OCI-LY3 (cell line): ENCODE measurements around the gene PIK3C2B.

ENCODE experiments used
- H2AFZ ChIP-seq: fragments of 200-600, 300-600 bp; shearing (Covaris generic); 2 replicates; pipeline ENCODE4 v1.6.0; 2014; ENCODE audit warnings: antibody characterized with exemption, low read depth, low read length
- H3K27ac ChIP-seq: fragments of 200-600, 300-600 bp; sonication (generic); 2 replicates; pipeline ENCODE4 v1.5.1; 2014; ENCODE audit warnings: mild to moderate bottlenecking, low read length, moderate library complexity, mixed read lengths
- H3K27me3 ChIP-seq: fragments of 200-600, 300-600 bp; sonication (generic); 2 replicates; pipeline ENCODE4 v1.6.1; 2014; ENCODE audit warnings: low read depth, low read length, mixed read lengths
- H3K36me3 ChIP-seq: fragments of 200-600, 300-600 bp; sonication (generic); replicated peaks from 2 replicates; pipeline ENCODE3; 2014; ENCODE audit warnings: low read depth, low read length, mixed read lengths
- H3K4me1 ChIP-seq: fragments of 300-600, 200-600 bp; sonication (generic); 2 replicates; pipeline ENCODE4 v1.6.1; 2014; ENCODE audit warnings: low read length, mixed read lengths
- H3K4me2 ChIP-seq: fragments of 200-600, 300-600 bp; sonication (generic); 2 replicates; pipeline ENCODE4 v1.6.1; 2014; ENCODE audit warnings: low read length, mixed read lengths
- H3K4me3 ChIP-seq: fragments of 300-600, 200-600 bp; sonication (generic); 2 replicates; pipeline ENCODE4 v1.5.1; 2014; ENCODE audit warnings: antibody characterized with exemption, mild to moderate bottlenecking, low read length, moderate library complexity
- H3K79me2 ChIP-seq: fragments of 300-600, 200-600 bp; shearing (Covaris generic); 2 replicates; pipeline ENCODE4 v1.6.1; 2014; ENCODE audit warnings: mild to moderate bottlenecking, low read length, mixed read lengths
- H3K9ac ChIP-seq: fragments of 300-600, 200-600 bp; shearing (Covaris generic); 2 replicates; pipeline ENCODE4 v1.6.0; 2014; ENCODE audit warnings: mild to moderate bottlenecking, low read length, moderate library complexity
- H3K9me3 ChIP-seq: fragments of 200-600, 300-600 bp; shearing (Covaris generic); 2 replicates; pipeline ENCODE4 v1.6.1; 2014; ENCODE audit warnings: low read length, mixed read lengths; ENCODE audit not compliant: insufficient read depth
- H4K20me1 ChIP-seq: fragments of 200-600, 300-600 bp; sonication (generic); 2 replicates; pipeline ENCODE4 v1.6.1; 2016; ENCODE audit warnings: low read length, mixed read lengths; ENCODE audit not compliant: insufficient read depth
- CTCF ChIP-seq: fragments of 200-600, 300-600 bp; sonication (generic); IDR thresholded peaks from 2 replicates; pipeline ENCODE4 v1.5.1; 2014; ENCODE audit warnings: antibody characterized with exemption, low read length, low read depth
- EZH2phosphoT487 ChIP-seq: fragments of 200-600 bp; shearing (Covaris generic); IDR thresholded peaks from 2 replicates; pipeline ENCODE4 v1.6.1; 2018; ENCODE audit warnings: antibody characterized with exemption, mixed run types, low read depth

PIK3C2B gene, protein sequence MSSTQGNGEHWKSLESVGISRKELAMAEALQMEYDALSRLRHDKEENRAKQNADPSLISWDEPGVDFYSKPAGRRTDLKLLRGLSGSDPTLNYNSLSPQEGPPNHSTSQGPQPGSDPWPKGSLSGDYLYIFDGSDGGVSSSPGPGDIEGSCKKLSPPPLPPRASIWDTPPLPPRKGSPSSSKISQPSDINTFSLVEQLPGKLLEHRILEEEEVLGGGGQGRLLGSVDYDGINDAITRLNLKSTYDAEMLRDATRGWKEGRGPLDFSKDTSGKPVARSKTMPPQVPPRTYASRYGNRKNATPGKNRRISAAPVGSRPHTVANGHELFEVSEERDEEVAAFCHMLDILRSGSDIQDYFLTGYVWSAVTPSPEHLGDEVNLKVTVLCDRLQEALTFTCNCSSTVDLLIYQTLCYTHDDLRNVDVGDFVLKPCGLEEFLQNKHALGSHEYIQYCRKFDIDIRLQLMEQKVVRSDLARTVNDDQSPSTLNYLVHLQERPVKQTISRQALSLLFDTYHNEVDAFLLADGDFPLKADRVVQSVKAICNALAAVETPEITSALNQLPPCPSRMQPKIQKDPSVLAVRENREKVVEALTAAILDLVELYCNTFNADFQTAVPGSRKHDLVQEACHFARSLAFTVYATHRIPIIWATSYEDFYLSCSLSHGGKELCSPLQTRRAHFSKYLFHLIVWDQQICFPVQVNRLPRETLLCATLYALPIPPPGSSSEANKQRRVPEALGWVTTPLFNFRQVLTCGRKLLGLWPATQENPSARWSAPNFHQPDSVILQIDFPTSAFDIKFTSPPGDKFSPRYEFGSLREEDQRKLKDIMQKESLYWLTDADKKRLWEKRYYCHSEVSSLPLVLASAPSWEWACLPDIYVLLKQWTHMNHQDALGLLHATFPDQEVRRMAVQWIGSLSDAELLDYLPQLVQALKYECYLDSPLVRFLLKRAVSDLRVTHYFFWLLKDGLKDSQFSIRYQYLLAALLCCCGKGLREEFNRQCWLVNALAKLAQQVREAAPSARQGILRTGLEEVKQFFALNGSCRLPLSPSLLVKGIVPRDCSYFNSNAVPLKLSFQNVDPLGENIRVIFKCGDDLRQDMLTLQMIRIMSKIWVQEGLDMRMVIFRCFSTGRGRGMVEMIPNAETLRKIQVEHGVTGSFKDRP (N-terminal part only)

DNA sequence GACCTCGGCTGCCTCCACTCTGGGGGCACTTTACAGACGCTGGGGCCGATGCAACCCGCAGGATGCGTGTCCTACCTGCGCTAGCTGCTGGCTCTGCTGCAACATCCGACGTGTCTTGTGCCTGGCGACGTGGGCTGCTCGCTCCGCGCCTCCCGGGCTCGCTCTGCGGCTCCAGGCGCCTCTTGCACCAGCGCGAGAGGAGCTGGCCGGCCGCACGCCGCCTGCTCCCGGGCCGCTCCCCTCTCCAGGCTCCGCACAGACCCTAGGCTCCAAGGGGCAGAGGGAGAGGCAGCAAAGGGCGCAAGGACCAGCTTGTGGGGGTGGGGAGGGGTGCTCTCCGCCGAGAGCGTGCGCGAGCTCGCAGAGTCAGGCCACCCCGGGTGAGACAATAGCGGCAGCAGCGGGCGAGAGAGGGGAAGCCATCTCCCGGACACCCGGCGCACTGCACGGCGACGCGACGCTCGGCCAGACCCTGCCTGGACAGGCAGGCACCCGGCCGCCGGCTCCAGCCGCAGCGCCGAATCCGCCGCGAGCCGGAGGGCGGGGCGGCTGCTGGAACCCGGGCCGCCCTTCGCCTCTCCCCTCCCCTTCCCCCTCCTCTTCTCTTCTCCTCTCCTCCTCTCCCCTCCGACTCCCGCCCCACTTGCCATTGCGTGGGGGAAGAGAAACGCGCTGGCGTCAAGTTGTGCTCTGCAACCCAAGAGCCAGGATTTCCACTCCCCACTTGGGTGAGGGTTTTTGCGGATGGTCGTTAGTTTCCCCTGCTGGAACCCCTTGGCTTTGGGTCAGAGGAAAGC lies at the start of gene PIK3C2B:
Gene PIK3C2B (minus strand): TSS at position 525 of the 797 bp plus-strand sequence. CDS start 25,003 bp downstream, outside the sequence.
- peak within 1 kb of the TSS; percentile 52 for H3K27ac ChIP-seq
- 0 out of 2 replicates have a peak, but pooled peaks cover 2% of the 10 kb centered on the region for H3K27me3 ChIP-seq
- H3K4me1 ChIP-seq, result peaks cover 31% of the 10 kb centered on the region

DNA sequence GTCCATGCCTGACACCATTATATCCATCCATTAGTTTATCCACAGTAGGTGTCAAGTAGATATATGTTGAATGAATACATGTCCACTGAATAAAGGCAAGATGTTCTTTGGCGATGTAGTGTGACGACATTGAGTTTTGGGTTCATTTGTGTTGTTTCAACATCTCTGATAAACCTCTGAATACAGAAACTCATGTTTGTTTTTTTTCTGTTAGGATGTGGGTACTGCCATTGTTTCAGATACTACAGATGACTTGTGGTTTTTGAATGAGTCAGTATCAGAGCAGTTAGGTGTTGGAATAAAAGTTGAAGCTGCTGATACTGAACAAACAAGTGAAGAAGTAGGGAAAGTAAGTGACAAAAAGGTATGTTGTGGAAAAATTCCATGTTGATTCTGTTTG lies 49.7 kb upstream of the PIK3C2B start:
- H3K9ac ChIP-seq, result no peak overlapping the region
- no peak overlapping the region for H3K27ac ChIP-seq
- no peak overlapping the region for H3K4me3 ChIP-seq
- peaks cover 4% of the 10 kb centered on the region; the same call in 1 of the 2 replicates for H3K79me2 ChIP-seq
- no peaks in the 10 kb centered on the region for H3K27me3 ChIP-seq
- TF ChIP-seq EZH2phosphoT487 (no peak), CTCF (no peak)
- H3K4me1 ChIP-seq, result no peaks in the 10 kb centered on the region
- H3K9me3 ChIP-seq, result no peaks in the 10 kb centered on the region
- peaks cover 10% of the 10 kb centered on the region for H4K20me1 ChIP-seq
- H2AFZ ChIP-seq, result no peak overlapping the region
- no peak overlapping the region for H3K4me2 ChIP-seq
- peaks cover 85% of the 10 kb centered on the region for H3K36me3 ChIP-seq

More for the DNA sequence above, at the start of gene PIK3C2B:
- H3K9me3 ChIP-seq, result 0 out of 2 replicates have a peak, but pooled peaks cover 3% of the 10 kb centered on the region
- peak within 1 kb of the TSS; percentile 82 for H3K4me3 ChIP-seq
- H2AFZ ChIP-seq, result peak within 1 kb of the TSS; percentile 82
- peak; percentile 21; the same call in 1 of the 2 replicates for TF ChIP-seq CTCF
- no peak for TF ChIP-seq EZH2phosphoT487
- H4K20me1 ChIP-seq, result peaks cover 9% of the 10 kb centered on the region; the same call in 1 of the 2 replicates
- H3K79me2 ChIP-seq, result peaks cover 31% of the 10 kb centered on the region
- H3K4me2 ChIP-seq, result peak within 1 kb of the TSS; percentile 81
- H3K36me3 ChIP-seq, result peaks cover 8% of the 10 kb centered on the region
- H3K9ac ChIP-seq, result peak within 1 kb of the TSS; percentile 80

GRCh38 chr1:204541626-204542025 lies 47.0 kb upstream of the PIK3C2B start:
- no peak for TF ChIP-seq EZH2phosphoT487
- no peak for TF ChIP-seq CTCF
- no peak overlapping the region for H3K9ac ChIP-seq
- peaks cover 9% of the 10 kb centered on the region; the same call in 1 of the 2 replicates for H3K79me2 ChIP-seq
- H3K4me1 ChIP-seq, result no peaks in the 10 kb centered on the region
- H3K27me3 ChIP-seq, result no peaks in the 10 kb centered on the region
- H3K9me3 ChIP-seq, result no peaks in the 10 kb centered on the region
- H4K20me1 ChIP-seq, result peaks cover 17% of the 10 kb centered on the region; the same call in 1 of the 2 replicates
- H3K36me3 ChIP-seq, result peaks cover 79% of the 10 kb centered on the region
- H2AFZ ChIP-seq, result no peak overlapping the region
- no peak overlapping the region for H3K4me2 ChIP-seq
- no peak overlapping the region for H3K4me3 ChIP-seq
- no peak overlapping the region for H3K27ac ChIP-seq
